ENCODE data around the gene ZFPL1.

DNA sequence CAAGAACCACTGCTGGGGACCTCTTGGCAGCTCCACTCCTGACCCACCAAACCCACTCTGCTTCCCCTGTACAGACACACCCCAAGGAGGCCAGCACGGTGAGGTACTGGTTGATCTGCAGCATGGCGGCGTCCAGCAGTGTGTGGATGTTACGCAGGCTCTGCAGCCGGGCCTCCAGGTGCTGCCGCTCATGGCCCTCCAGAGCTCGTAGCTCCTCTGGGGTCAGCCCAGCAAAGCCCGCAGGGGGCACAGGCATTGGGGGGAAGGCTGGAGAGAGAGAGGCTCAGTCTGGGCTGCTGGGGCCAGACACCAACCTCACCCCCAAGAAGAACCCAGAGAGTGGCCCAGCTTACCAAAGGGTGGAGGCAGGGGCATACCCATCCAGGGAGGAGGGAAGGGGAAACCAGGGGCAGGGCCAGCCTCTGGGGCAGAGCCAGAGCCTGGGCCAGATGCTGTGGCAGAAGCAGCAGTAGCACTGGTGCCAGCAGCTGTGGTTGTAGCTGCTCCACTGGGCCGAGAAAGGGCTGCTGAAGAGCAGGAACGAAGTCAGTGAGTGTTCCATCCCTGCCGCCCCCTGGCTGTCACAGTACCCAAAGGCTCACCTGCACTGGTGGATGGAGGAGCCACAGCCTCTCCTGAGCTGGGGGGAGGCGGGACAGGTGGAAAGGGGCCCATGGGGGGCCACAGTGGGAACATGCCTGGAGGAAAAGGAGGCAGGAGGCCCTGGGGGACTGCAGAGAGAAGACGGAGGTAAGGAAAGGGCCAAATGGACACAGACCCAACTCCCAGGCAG lies 45.8 kb downstream of the ZFPL1 start:
- TF ChIP-seq CTCF (IDR thresholded peaks at IDR 0.05; ENCODE audit: low read depth, low read length) (no peak), MYC (IDR thresholded peaks at IDR 0.05; ENCODE audit: low read depth, low read length) (no peak)
